Ovary (tissue), 3 donors: ENCODE results near the gene ATP13A3.

Source experiments
- CTCF ChIP-seq, 3 donors: fragments of 450-650 bp in 2 of 3; fragments of 200-600 bp in 1 of 3; IDR thresholded peaks; one replicate each; pipeline versions ENCODE4 v1.5.1 to v1.8.0; 2016 to 2022; ENCODE audit warnings: antibody characterized with exemption in 3 of 3, mild to moderate bottlenecking in 1 of 3
- EP300 ChIP-seq: sonication (generic); formaldehyde crosslinking; IDR thresholded peaks from one replicate; pipeline ENCODE4 v1.6.1; 2017; ENCODE audit warnings: antibody characterized with exemption
- POLR2A ChIP-seq: fragments of 450-650 bp; IDR thresholded peaks from one replicate; pipeline ENCODE4 v1.6.1; 2017; ENCODE audit warnings: antibody characterized with exemption, mild to moderate bottlenecking, moderate library complexity
- donor health status: DM: no; HTN: no; CAD: no.

- TF ChIP-seq POLR2A (no peak), EP300 (no peak), CTCF (IDR thresholded peaks at IDR 0.05) (no peak)
Observed at GRCh38 chr3:194379651-194380050, 107.2 kb downstream of the ATP13A3 start.
